B cell (primary cell): ENCODE results near the gene KCNQ1OT1.

Experiments used
- EZH2 ChIP-seq: IDR thresholded peaks from 2 replicates; pipeline ENCODE4 v1.6.1; 2012; ENCODE audit warnings: borderline replicate concordance, low read depth, mild to moderate bottlenecking, moderate library complexity, low read length; ENCODE audit not compliant: insufficient read depth, poor library complexity, severe bottlenecking
- TF ChIP-seq, protein P1 (sequence below): fragments of 200-600 bp; IDR thresholded peaks from one replicate; pipeline ENCODE4 v1.8.0; 2022; ENCODE audit warnings: antibody characterized with exemption, mild to moderate bottlenecking

DNA sequence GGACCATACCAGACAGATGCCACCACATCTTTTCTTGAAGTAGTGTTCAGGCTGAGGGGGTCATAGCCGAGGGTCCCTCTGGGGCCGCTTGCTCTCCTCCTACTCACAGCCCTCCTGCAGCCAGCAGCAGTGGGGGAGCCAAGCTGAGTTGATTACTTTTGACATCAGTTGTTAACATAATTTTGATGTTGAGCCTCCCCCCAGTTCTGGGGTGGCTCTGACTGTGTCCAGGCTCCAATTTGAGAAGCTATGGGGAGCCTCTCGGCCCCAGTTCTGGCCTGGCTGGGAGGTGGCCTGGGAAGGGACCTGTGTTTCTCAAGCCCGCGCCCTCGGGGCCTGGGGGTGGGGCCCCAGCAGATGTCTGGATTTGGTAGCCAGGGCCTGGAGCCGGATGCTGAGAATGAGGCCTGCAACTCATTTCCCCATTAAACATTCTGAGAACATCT lies 47.9 kb downstream of the KCNQ1OT1 start:
- TF ChIP-seq, protein P1, sequence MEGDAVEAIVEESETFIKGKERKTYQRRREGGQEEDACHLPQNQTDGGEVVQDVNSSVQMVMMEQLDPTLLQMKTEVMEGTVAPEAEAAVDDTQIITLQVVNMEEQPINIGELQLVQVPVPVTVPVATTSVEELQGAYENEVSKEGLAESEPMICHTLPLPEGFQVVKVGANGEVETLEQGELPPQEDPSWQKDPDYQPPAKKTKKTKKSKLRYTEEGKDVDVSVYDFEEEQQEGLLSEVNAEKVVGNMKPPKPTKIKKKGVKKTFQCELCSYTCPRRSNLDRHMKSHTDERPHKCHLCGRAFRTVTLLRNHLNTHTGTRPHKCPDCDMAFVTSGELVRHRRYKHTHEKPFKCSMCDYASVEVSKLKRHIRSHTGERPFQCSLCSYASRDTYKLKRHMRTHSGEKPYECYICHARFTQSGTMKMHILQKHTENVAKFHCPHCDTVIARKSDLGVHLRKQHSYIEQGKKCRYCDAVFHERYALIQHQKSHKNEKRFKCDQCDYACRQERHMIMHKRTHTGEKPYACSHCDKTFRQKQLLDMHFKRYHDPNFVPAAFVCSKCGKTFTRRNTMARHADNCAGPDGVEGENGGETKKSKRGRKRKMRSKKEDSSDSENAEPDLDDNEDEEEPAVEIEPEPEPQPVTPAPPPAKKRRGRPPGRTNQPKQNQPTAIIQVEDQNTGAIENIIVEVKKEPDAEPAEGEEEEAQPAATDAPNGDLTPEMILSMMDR: no peak
- no peak for TF ChIP-seq EZH2
